Measurements from ENCODE around the gene DIP2C.

GRCh38 chr10:359762-360161 lies 329.7 kb downstream of the DIP2C start:
- no peak for TF ChIP-seq CTCF (IDR thresholded peaks at IDR 0.05)
- TF ChIP-seq POLR2A (IDR thresholded peaks at IDR 0.05): no peak

All from testis (tissue), 2 donors.